Keratinocyte (primary cell): ENCODE measurements around the gene C16orf96.
A peak's percentile ranks its signal among the peaks of the same experiment; 100 is the strongest.

Experiments used
- EZH2 ChIP-seq: IDR thresholded peaks from one replicate; pipeline ENCODE4 v1.6.1; 2012; ENCODE audit warnings: inconsistent platforms, mild to moderate bottlenecking, low read length, moderate library complexity
- TF ChIP-seq, protein P1 (sequence below), 3 experiments: IDR thresholded peaks in 1 of 3; conservative IDR thresholded peaks in 1 of 3; optimal IDR thresholded peaks in 1 of 3; 2 replicates in 2 of 3; 3 replicates in 1 of 3; pipeline versions ENCODE3 to v1.5.1; 2011; ENCODE audit warnings: low read length in 3 of 3, mild to moderate bottlenecking in 3 of 3, moderate library complexity in 2 of 3, control low read depth in 1 of 3, inconsistent platforms in 1 of 3; ENCODE audit not compliant: insufficient read depth in 2 of 3; ENCODE audit errors: extremely low read depth in 1 of 3

- TF ChIP-seq, protein P1, sequence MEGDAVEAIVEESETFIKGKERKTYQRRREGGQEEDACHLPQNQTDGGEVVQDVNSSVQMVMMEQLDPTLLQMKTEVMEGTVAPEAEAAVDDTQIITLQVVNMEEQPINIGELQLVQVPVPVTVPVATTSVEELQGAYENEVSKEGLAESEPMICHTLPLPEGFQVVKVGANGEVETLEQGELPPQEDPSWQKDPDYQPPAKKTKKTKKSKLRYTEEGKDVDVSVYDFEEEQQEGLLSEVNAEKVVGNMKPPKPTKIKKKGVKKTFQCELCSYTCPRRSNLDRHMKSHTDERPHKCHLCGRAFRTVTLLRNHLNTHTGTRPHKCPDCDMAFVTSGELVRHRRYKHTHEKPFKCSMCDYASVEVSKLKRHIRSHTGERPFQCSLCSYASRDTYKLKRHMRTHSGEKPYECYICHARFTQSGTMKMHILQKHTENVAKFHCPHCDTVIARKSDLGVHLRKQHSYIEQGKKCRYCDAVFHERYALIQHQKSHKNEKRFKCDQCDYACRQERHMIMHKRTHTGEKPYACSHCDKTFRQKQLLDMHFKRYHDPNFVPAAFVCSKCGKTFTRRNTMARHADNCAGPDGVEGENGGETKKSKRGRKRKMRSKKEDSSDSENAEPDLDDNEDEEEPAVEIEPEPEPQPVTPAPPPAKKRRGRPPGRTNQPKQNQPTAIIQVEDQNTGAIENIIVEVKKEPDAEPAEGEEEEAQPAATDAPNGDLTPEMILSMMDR (optimal IDR thresholded peaks at IDR 0.05 in 1 of 3, IDR thresholded peaks at IDR 0.05 in 1 of 3, conservative IDR thresholded peaks at IDR 0.05 in 1 of 3; ENCODE audit: extremely low read depth in 1 of 3, insufficient read depth in 2 of 3, low read length in 3 of 3): peak in 1 of 3 experiments; percentile 3
- TF ChIP-seq EZH2: no peak
Measured at GRCh38 chr16:4612474-4612931, 56.4 kb downstream of the C16orf96 start.
